ENCODE measurements around the gene DHRS2.

Gene DHRS2

GRCh38 chr14:23639891-23640523 lies 3.8 kb downstream of the DHRS2 start:
- H3K4me3 ChIP-seq (ENCODE audit: low read length), result no peak overlapping the region
- no peak for TF ChIP-seq CTCF (IDR thresholded peaks at IDR 0.05; ENCODE audit: insufficient read depth, low read depth, low read length, missing control alignments)
- no peak for DNase-seq (ENCODE audit: low read depth)

GRCh38 chr14:23640524-23641141 lies 4.5 kb downstream of the DHRS2 start:
- H3K4me3 ChIP-seq (ENCODE audit: low read length), result no peak overlapping the region
- no peak for TF ChIP-seq CTCF (IDR thresholded peaks at IDR 0.05; ENCODE audit: insufficient read depth, low read depth, low read length, missing control alignments)
- no peak for DNase-seq (ENCODE audit: low read depth)

GRCh38 chr14:23641180-23641914 lies 5.2 kb downstream of the DHRS2 start:
- DNase-seq (ENCODE audit: low read depth), result no peak
- no peak overlapping the region for H3K4me3 ChIP-seq (ENCODE audit: low read length)
- TF ChIP-seq CTCF (IDR thresholded peaks at IDR 0.05; ENCODE audit: insufficient read depth, low read depth, low read length, missing control alignments), result no peak

GRCh38 chr14:23641915-23642588 lies 5.9 kb downstream of the DHRS2 start:
- DNase-seq (ENCODE audit: low read depth), result no peak
- H3K4me3 ChIP-seq (ENCODE audit: low read length), result no peak overlapping the region
- no peak for TF ChIP-seq CTCF (IDR thresholded peaks at IDR 0.05; ENCODE audit: insufficient read depth, low read depth, low read length, missing control alignments)

- no peak for TF ChIP-seq CTCF (IDR thresholded peaks at IDR 0.05; ENCODE audit: insufficient read depth, low read depth, low read length, missing control alignments)
- no peak overlapping the region for H3K4me3 ChIP-seq (ENCODE audit: low read length)
- no peak for DNase-seq (ENCODE audit: low read depth)
Observed at GRCh38 chr14:23643533-23644194, 7.5 kb downstream of the DHRS2 start.

GRCh38 chr14:23644195-23644918 lies 8.2 kb downstream of the DHRS2 start:
- no peak for TF ChIP-seq CTCF (IDR thresholded peaks at IDR 0.05; ENCODE audit: insufficient read depth, low read depth, low read length, missing control alignments)
- H3K4me3 ChIP-seq (ENCODE audit: low read length), result no peak overlapping the region
- no peak for DNase-seq (ENCODE audit: low read depth)

All from epithelial cell of esophagus (primary cell).